Anterior cingulate cortex (tissue), 58 donors: ENCODE results near the gene ADAM22.

Experiments
- DNase-seq, 58 donors: peaks; one replicate each; lab custom pipeline; 2025; lab: John Stamatoyannopoulos, UW

Gene ADAM22

GRCh38 chr7:88244258-88244657, 310.2 kb downstream of the ADAM22 start:
- no peak for DNase-seq
